SH-SY5Y (cell line): ENCODE measurements around the gene MMAB.

Experiments
- GATA2 ChIP-seq: IDR thresholded peaks from 2 replicates; pipeline ENCODE4 v1.6.1; 2011; ENCODE audit warnings: mild to moderate bottlenecking, low read depth, low read length
- GATA3 ChIP-seq: IDR thresholded peaks from 2 replicates; pipeline ENCODE4 v1.6.1; 2011; ENCODE audit warnings: low read depth, mild to moderate bottlenecking, low read length, moderate library complexity

- TF ChIP-seq GATA2 (no peak), GATA3 (no peak)
These were observed 14.7 kb downstream of the MMAB start for GRCh38 chr12:109558374-109559199.
